HG02943 (cell line): ENCODE measurements around the gene EHD1.
"Not testable (repeated sequence)": the region's sequence is repeated elsewhere in the genome, so short reads cannot be mapped to it uniquely, and the experiment has no call there.

Source experiments
- ATAC-seq: cut with Tn5 transposase; IDR thresholded peaks from one replicate; pipeline ENCODE4 v1.9.1; 2021; ENCODE audit warnings: mild to moderate bottlenecking, low read depth, moderate library complexity; ENCODE audit not compliant: unreplicated experiment

The EHD1 gene

DNA sequence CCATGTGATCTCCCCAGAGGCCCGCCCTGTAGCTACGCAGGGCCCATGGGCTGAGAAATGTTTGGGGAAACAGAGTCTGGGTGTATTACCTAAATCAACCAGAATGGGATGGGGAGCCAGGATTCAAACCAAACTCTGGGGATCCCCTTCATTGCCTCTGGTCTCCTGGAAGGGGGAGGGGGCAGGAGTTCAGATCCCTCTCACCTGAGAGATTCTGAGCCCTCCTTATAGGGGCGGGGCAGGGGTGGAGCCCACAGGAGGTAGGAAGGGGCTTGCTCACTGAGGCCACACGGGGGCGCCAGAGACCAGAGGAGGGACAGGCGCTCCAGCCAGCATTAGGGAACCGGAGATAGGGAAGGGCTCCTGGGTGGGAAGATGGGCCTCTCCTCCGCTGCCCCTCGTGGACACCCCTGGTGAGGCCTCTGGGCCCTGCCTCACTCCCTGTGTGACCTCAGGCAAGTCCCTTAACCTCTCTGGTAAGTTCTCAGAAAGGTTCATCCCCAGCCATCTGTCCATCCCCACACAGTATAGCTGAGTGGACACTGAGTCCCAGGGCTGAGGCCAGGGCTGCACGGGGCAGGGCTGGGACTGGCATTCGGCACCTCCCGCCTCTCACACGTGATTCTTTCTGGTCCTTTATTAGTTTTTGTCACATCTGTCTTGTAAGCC is 31.3 kb downstream of the EHD1 start:
- no peak for ATAC-seq

DNA sequence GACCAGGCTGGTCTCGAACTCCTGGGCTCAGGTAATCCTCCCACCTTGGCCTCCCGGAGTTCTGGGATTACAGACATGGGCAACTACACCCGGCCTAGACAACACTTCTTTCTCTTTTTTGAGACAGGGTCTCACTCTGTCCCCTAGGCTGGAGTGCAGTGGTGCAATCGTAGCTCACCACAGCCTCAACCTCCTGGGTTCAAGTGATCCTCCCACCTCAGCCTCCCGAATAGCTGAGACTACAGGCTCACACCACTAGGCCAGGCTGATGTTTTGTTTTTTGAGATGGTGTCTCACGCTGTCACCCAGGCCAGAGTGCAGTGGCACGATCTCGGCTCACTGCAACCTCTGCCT is 32.7 kb downstream of the EHD1 start:
- not testable (repeated sequence) for ATAC-seq

DNA sequence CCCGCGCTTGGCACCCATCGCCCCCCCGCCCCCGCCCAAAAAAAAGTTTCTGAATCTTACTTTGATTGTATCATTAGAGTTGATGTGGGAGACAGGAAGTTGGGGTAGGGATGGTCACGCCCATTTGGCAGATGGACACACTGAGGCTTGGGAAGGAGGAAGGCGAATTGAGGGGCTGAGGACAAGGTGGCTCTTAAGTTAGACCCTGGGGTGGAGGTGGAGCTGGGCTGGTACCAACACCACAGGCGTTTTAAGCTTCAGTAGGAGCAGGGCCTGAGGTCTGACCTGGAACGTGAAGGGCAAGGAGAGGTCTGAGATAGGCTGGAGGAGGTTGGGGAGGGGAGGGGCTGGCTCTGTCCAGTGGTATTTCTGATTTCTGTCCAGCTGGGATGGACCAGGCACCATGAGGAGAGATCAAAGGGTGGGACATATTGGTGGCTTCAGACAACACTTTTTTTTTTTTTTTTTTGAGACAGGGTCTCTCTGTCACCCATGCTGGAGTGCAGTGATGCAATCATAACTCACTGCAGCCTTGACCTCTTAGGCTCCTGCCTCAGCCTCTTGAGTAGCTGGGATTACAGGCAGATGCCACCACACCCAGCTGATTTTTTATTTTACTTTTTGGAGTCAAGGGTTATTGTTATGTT is 33.2 kb downstream of the EHD1 start:
- no peak for ATAC-seq

DNA sequence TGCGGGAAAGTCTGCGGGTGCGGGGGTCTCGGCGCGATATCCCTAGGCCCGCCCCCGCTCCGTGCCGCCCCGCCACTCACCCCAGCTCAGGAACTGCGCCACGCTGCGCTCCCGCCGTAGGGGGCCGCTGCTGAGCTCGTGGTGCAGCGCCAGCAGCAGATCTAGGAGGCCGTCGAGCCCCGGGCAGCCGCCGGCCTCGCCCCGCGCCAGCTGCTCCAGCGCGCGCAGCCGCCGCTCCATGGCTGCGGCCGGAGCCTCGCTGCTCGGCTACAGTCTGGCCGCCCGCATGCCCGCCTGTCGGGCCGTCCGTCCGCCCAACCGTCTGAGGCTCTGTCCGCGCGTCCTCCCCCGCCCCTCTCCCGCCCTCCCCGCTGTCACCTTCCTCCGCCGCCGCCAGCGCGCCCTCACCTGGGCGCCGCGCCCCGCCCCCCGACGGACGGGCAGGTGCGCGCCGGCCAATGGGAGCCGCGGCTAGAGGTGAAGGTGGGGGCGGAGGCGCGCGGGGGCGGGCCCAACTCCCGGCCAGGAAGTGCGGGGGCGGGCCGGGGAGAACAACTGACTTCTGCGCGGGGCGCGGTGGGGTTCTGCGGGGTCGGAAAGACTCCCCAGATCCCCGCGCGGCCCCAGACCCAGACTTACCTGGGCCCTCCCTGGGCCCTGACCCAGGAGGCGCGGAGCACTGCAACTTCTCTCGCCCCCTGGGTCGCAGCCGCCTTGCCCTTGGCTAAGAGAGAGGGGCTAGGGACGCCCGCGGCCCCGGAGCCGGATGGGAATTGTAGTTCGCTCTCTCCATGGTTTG is 33.9 kb downstream of the EHD1 start, which contains the start of gene CDC42BPG:
CDC42BPG (minus strand) TSS at position 324 of the 799 bp plus-strand sequence; CDS start at position 240, 84 bp downstream.
- ATAC-seq: no peak

DNA sequence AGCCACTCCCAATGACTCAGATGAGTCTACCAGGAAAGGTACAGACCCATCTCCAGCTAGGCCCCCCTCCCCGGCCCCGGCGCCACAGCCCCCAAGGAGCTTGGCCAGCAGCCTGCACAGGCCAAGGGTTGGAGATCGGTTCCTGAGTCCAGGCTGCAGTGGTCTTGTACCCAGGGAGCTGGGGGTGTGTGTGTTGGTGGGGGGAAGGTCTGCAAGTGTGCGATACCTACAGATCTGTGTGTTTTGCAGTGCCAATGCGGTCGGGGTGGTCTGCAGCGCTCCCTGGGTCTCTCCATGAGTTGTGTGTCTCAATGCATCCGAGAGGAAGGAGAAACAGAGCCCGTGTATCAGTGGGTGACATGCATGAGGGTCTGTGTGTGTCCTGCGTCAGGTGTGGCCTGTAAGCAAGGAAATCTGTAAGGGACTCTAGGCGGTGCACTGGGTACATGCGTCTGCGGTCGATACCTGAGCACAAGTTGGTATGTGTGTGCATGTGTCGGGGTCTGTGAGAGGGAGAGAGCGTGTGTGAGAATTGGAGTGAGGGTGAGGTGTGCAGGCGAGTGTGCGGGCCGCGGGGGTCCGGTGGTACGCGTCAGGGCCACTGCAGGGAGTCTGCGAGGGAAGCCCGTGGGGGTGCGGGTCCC is 34.6 kb downstream of the EHD1 start:
- ATAC-seq: no peak

DNA sequence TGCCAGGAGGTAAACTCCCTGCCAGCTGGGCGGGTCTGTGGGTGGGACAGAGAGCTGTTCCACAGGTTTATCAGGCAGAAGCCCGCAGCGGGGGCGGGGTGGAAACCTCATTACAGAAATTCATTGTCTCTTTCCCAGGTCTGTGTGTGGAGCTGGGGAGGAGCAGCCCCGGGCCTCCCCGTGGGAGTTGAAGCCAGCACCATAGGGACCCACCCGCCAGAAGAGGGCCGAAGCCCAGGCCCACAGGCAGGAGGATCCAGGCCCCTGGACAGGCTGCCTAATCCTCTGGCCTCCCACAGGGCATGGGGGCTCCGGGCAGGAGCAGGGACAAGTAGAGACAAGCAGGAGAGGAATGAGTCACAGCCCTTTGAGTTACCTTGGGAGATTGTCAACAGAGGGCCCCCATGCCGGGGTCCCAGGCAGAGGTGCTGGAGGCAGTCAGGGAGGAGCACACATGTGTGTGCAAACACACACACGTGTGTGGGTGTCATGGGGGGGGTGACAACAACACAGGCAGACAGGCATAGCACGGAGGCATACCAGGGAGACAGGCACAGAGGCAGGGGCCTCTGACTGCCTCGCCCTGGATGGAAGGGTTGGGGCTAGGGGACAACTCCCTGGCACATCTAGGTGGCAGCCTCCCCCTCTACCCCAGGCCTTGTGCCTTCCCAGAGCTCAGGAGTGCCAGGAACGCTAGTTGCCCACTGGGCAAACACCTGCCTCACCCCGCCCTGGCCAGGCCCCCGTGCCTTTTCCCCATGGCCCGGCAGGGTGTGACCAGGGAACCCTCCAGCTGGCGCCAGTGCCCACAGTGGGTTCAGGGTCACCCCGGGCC is 35.4 kb downstream of the EHD1 start:
- ATAC-seq: no peak

DNA sequence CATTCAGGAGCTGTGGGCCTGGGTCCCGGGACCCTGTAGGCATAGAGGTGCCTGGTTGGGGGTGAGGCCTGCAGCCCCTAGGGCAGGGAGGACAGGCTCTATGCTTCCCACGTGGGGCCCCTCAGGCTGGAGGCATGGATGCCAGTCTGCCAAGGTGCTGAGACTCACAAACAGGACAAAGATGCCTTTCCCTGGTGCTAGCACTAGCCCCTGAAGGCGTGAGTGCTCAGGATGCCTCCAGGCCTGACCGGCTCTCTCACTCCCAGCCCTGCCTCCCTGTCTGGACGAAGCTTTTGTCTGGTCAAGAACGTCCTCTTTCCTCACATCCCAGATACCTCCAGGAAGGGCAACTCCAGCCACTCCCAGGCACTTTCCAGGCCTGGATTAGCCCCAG is 36.1 kb downstream of the EHD1 start:
- ATAC-seq: no peak

DNA sequence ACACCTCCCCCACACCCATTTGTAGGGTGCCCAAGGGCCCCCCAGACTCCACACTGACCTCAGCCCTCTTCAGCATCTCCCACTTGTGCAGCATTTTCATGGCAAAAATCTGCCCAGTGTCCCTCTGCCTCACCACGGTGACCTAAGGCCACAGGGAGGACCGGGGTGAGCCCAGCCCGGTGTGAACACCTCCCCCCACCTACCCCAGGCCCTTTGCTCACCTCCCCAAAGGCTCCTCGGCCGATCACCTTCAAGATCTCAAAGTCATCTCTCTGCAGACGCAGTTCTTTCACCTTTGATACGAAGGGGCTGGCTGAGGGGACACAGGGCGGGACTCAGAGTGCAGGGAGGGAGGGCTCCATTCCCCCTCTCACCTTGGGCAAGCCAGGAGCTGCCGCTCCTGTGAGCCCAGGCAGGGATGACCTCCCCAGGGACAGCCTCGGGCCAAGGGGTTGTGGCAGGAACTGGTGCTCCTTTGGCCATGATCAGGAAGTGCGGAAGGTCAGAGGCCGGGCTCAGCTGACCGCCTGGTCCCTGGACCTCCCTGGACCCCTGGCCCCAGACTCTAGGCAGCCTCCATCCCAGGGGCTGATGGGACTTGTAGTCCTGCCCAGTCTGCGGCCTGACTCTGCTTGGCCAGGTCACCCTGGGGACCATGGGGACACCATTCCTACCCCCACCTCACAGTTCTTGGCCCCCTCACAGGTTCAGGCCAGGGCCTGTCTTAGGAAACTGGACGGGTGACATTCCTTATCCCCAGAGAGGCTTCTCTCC is 36.6 kb downstream of the EHD1 start:
- ATAC-seq: no peak

DNA sequence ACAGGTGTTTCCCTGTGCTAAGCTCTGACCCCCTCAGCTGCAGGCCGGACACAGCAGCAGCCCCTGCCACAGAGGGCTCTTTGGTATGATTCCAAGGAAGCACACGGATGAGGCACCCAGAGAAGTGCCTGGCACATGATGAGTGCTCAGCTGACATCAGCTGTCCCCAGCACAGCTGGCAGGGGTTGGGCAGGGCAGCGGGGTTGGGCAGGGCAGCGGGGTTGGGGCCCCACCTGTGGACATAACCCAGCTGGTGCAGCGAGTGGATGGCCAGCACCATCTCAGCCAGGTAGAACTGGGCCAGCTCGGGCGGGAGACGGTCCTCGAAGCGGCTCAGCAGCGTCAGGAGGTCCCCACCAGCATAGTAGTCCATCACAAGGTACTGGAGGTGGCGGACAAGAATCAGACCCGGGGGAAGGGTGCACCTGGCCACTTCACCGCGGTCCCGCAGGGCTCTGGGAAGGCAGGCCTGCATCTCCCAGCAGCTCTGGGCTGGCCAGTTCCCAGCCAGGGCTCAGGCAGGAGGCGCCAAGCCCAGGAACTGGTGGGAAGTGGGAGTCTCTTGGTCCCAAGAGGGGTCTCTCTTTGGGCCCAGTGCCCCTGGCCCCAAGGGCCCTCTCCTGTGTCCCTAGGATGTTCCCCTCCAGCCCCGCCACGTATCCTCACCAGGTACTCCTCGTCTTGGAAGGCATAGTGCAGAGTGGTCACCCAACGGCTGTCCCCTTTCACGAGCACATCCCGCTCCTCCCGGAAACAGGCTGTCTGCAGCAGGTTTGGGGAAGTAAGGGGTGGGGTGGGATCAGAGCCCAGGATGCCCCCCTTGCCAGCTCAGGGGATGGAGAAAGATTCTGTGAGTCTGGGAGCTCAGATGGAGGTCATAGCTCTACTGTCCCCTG is 38.3 kb downstream of the EHD1 start:
- no peak for ATAC-seq

DNA sequence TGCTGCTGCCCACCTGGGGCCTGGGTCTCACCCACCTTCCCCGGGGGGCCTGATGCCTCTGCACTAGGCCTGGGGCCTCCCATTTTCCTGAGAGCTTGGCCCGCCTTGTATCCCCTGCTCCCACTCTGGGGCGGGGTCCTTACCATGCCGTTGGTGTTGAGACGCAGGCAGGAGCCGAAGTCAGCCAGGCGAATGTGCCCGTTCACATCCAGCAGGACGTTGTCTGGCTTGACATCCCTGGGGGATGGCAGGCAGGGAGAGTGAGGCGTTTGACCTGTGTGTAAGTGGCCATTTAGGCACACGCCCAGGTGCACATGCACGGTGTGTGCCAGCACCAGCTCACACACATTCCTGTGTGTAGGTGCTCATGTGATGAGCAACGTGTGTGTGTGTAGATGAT is 39.1 kb downstream of the EHD1 start:
- ATAC-seq: no peak

DNA sequence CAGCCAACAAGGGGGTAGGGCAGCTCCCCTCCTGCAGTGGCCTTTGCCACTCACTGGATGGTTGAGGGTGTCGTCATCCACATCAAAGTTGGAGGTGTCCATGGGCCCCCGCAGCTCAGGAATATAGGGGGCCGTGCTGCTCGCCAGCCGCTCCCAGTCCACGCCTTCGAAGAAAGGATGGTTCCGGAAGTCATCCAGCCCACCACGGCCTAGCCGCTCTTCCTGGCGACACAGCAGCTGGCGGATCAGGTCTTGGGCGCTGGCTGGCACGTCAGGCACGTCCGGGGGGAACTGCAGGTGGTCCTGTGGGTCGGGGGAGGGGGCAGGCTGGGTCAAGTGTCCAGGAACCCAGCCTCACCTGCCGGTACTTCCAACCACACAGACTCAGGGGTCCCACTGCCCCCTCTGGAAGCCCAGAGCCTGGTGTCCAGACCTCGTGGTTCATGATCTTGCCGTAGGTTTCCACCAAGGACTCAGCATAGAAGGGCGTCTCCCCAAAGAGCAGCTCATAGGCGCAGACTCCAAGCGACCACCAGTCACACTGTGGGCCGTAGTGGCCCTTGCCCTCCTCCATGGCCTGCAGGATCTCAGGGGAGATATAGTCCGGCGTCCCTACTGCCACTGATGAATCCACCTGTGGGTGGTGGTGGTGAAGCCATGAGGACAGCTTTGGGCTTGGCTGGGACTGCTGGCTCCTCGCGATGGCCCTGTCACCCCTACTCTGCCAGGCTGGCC is 39.7 kb downstream of the EHD1 start:
- ATAC-seq: no peak

DNA sequence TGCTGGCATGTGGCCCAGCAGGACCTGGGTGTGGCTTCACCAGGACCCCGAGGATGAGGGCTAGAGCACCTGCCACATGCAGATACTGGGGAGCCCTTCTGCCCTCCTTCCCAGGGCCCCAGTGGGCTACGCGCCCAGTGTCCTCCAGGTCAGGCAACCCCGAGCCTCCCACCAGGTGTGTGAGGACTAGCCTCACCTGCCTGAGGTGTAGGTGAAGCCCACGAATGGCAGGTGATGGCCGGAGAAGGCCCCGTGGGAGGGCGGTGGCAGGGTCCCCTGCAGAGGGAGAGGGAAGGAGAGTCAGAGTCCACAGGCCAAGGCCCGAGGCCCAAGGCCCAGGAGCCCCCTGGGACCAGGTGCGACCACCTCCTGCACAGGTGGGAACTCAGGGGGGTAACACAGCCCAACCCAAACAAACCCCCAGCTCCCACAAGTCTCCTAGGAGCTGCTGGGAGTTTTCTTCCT is 40.5 kb downstream of the EHD1 start:
- ATAC-seq: no peak

DNA sequence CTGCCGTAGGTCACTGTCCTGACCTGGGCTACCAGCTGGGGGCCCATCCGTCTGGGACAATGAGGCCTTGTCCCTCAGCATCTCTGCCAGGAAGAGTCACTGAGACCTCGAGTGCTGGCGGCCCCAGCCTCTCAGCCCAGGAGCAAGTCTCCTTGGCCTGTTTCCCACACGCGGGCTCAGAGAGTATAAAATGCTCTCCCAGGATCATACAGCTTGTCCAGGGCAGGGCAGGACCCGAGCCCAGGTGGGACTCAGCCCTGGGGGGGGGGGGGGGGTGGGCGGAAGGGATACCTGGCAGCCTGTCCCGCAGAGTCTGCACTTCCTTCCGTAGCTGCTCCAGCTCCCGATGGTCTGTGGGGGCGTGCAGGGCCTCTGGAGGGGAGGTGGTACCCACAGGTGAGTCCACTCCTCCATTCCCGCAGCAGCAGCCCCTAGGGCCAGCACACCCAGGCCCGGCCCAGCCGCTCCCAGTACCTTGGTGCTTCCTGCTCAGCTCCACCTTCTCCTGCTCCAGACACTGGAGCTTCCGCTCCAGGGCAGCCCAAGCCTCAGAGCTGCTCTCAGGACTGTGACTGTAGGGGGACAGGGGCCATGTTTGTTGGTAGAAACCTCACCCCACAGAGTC is 41.9 kb downstream of the EHD1 start:
- ATAC-seq: no peak

DNA sequence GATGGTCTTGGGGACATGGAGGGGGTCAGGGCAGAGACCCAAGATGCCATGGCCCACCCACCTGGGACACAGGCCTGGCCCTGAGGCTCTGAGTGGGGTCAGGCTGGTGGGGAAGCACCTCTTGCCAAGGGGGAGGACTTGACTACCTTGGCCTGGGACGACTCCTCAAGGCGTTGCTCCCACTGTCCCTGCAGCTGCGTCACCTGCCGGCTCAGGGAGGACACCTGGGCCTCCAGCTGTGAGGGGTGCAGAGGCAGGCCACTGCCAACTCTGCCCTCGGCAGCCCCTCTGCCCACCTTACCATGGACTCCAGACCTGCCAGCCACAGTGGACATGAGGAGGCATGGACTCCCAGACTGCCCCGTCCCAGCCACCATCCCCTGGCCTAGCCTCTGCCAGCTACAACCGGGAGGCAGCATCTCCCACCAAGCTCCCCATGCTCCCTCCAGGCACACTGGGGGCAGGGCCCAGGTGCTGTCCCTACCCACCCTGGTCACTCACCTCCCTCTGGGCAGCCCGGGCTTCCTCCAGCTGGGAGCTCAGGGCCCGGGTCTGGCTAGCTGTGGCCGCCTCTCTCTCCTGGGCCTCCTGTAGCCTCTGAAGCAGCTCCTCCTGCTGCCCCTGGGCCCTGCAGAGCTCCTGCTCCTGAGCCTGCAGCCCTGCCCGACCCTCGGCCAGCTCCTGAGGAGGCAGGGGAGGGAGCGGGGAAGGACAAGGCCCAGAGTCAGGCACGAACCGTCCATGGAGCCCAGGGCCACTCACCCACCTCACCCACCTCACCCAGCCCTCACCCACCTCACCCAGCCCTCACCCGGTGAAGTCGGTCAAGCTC is 42.6 kb downstream of the EHD1 start:
- ATAC-seq: no peak

DNA sequence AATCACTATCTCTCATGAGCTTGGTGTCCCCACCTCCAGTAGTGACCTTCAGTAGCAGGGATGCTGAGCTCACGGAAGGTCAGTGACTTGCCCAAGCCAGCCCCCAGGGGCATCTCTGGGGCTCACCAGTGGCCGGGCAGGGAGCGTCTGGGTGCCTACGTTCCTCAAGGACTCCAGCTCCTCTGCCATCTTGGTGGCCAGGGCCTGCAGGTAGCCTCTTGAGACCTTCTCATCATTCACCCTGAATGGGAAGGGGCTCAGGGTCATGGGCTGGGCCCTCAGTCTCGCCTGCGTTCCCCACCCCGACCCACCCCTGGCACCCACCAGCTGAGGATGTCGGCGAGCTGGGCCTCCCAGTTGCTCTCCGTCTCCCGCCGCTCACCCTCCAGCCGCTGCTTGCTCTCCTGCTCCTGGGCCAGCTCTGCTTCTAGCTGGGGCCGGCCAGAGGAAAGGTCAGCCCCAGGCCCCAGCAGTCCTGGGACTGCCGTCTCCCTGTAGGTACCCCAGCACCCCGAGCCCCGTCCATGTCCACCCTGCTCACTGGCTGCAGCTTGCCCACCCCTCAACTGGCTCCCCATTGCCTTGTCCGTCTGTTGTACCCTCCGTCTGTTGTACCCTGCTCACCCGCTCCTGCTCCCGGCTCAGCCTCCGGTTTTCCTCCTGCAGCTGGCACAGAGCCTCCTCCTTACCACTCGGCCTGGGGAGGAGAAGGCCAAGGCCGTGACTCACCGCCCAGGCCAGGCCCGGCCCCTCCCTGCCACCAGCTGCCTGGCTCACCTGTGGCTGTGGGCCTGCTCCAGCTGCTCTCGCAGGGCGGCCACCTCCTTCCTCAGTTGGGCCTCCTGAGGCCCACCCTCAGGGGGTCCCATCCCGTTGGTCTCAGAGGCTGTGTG is 43.5 kb downstream of the EHD1 start:
- ATAC-seq: no peak
